Loucy (cell line): ENCODE measurements around the gene PAFAH2.

ENCODE experiments used
- H2AFZ ChIP-seq: fragments of 200-600 bp; sonication (generic); 2 replicates; pipeline ENCODE4 v1.6.0; 2016; ENCODE audit warnings: antibody characterized with exemption, mild to moderate bottlenecking, low read length, moderate library complexity
- H3F3A ChIP-seq: fragments of 200-600 bp; 2 replicates; pipeline ENCODE4 v1.6.0; 2016; ENCODE audit warnings: antibody characterized with exemption, low read depth, mild to moderate bottlenecking
- H3K27me3 ChIP-seq: fragments of 200-600 bp; sonication (generic); 2 replicates; pipeline ENCODE4 v1.6.1; 2014; ENCODE audit warnings: low read length, mild to moderate bottlenecking; ENCODE audit not compliant: insufficient read depth, poor library complexity, severe bottlenecking
- H3K36me3 ChIP-seq: fragments of 200-600 bp; sonication (generic); 2 replicates; pipeline ENCODE4 v1.6.1; 2016; ENCODE audit warnings: low read length; ENCODE audit not compliant: insufficient read depth
- H3K4me1 ChIP-seq: fragments of 200-600 bp; sonication (generic); 2 replicates; pipeline ENCODE4 v1.5.1; 2014; ENCODE audit warnings: low read length, mild to moderate bottlenecking; ENCODE audit not compliant: insufficient read depth, poor library complexity, severe bottlenecking
- H3K4me2 ChIP-seq: fragments of 200-600 bp; sonication (generic); 2 replicates; pipeline ENCODE4 v1.6.0; 2014; ENCODE audit warnings: antibody characterized with exemption, low read length, low read depth, mild to moderate bottlenecking; ENCODE audit not compliant: poor library complexity, severe bottlenecking
- H3K4me3 ChIP-seq: fragments of 200-600 bp; sonication (generic); 2 replicates; pipeline ENCODE4 v1.5.1; 2014; ENCODE audit warnings: low read length, mild to moderate bottlenecking, mixed read lengths; ENCODE audit not compliant: poor library complexity, severe bottlenecking
- H3K79me2 ChIP-seq: fragments of 200-600 bp; sonication (generic); 2 replicates; pipeline ENCODE4 v1.6.1; 2014; ENCODE audit warnings: low read length; ENCODE audit not compliant: insufficient read depth
- H3K9ac ChIP-seq: fragments of 200-600 bp; sonication (generic); 2 replicates; pipeline ENCODE4 v1.6.0; 2014; ENCODE audit warnings: mild to moderate bottlenecking, low read depth, low read length, moderate library complexity; ENCODE audit not compliant: poor library complexity, severe bottlenecking
- H3K9me2 ChIP-seq: fragments of 200-600 bp; sonication (generic); replicated peaks from 2 replicates; pipeline ENCODE4 v1.6.1; 2016; ENCODE audit warnings: low read depth, low read length, mixed read lengths
- H3K9me3 ChIP-seq: fragments of 200-600 bp; sonication (generic); 2 replicates; pipeline ENCODE4 v1.6.1; 2014; ENCODE audit warnings: mild to moderate bottlenecking, antibody characterized with exemption, low read length, low read depth; ENCODE audit not compliant: insufficient read depth
- H4K20me1 ChIP-seq: fragments of 200-600 bp; sonication (generic); 2 replicates; pipeline ENCODE4 v1.6.0; 2014; ENCODE audit warnings: antibody characterized with exemption, low read length, mild to moderate bottlenecking; ENCODE audit not compliant: insufficient read depth, poor library complexity, severe bottlenecking
- CTCF ChIP-seq: fragments of 200-600 bp; sonication (generic); conservative IDR thresholded peaks from 2 replicates; pipeline ENCODE4 v1.5.1; 2014; ENCODE audit warnings: mild to moderate bottlenecking, antibody characterized with exemption, low read length
- EZH2phosphoT487 ChIP-seq: fragments of 200-600 bp; IDR thresholded peaks from 2 replicates; pipeline ENCODE4 v1.6.1; 2018; ENCODE audit warnings: antibody characterized with exemption, mild to moderate bottlenecking, moderate library complexity, borderline replicate concordance

PAFAH2 gene

GRCh38 chr1:26038904-26039303 is 41.0 kb upstream of the PAFAH2 start:
- Histone ChIP-seq H3K4me3 (no peak overlapping the region), H2AFZ (no peak overlapping the region), H3K9me2 (no peaks in the 10 kb centered on the region), H3K4me2 (no peak overlapping the region), H3K4me1 (peaks cover 23% of the 10 kb centered on the region), H3K79me2 (no peaks in the 10 kb centered on the region), H3K36me3 (no peaks in the 10 kb centered on the region), H4K20me1 (no peaks in the 10 kb centered on the region), H3F3A (no peaks in the 10 kb centered on the region), H3K9ac (no peak overlapping the region), H3K9me3 (no peaks in the 10 kb centered on the region), H3K27me3 (peaks cover 8% of the 10 kb centered on the region)
- no peak for TF ChIP-seq EZH2phosphoT487
- TF ChIP-seq CTCF: no peak

GRCh38 chr1:26038477-26038876 is 40.6 kb upstream of the PAFAH2 start:
- H2AFZ ChIP-seq: no peak overlapping the region
- no peaks in the 10 kb centered on the region for H3K79me2 ChIP-seq
- no peak overlapping the region for H3K4me3 ChIP-seq
- no peaks in the 10 kb centered on the region for H3K9me3 ChIP-seq
- peaks cover 23% of the 10 kb centered on the region for H3K4me1 ChIP-seq
- TF ChIP-seq CTCF (no peak), EZH2phosphoT487 (no peak)
- H3K9ac ChIP-seq: no peak overlapping the region
- no peaks in the 10 kb centered on the region for H4K20me1 ChIP-seq
- H3K27me3 ChIP-seq: peaks cover 8% of the 10 kb centered on the region
- H3K36me3 ChIP-seq: no peaks in the 10 kb centered on the region
- H3K4me2 ChIP-seq: no peak overlapping the region
- no peaks in the 10 kb centered on the region for H3K9me2 ChIP-seq
- no peaks in the 10 kb centered on the region for H3F3A ChIP-seq

- Histone ChIP-seq H3K4me2 (no peak overlapping the region), H3K79me2 (no peaks in the 10 kb centered on the region), H3K36me3 (no peaks in the 10 kb centered on the region), H3K4me3 (no peak overlapping the region), H3K4me1 (peaks cover 23% of the 10 kb centered on the region), H3K9ac (no peak overlapping the region), H3F3A (no peaks in the 10 kb centered on the region), H4K20me1 (no peaks in the 10 kb centered on the region), H3K27me3 (peaks cover 8% of the 10 kb centered on the region), H3K9me2 (no peaks in the 10 kb centered on the region), H3K9me3 (no peaks in the 10 kb centered on the region), H2AFZ (no peak overlapping the region)
- TF ChIP-seq CTCF (no peak), EZH2phosphoT487 (no peak)
These were observed 40.0 kb upstream of the PAFAH2 start for GRCh38 chr1:26037904-26038303.
